Measurements from ENCODE around the gene CNOT3. TPM values are rescaled to one million over a fixed set of nuclear protein-coding genes. Genes with fewer than 3 reads are reported as not detected.
"Not testable (repeated sequence)": the region's sequence is repeated elsewhere in the genome, so short reads cannot be mapped to it uniquely, and the experiment has no call there.

The CNOT3 gene
- total RNA-seq = 69.1 TPM

DNA sequence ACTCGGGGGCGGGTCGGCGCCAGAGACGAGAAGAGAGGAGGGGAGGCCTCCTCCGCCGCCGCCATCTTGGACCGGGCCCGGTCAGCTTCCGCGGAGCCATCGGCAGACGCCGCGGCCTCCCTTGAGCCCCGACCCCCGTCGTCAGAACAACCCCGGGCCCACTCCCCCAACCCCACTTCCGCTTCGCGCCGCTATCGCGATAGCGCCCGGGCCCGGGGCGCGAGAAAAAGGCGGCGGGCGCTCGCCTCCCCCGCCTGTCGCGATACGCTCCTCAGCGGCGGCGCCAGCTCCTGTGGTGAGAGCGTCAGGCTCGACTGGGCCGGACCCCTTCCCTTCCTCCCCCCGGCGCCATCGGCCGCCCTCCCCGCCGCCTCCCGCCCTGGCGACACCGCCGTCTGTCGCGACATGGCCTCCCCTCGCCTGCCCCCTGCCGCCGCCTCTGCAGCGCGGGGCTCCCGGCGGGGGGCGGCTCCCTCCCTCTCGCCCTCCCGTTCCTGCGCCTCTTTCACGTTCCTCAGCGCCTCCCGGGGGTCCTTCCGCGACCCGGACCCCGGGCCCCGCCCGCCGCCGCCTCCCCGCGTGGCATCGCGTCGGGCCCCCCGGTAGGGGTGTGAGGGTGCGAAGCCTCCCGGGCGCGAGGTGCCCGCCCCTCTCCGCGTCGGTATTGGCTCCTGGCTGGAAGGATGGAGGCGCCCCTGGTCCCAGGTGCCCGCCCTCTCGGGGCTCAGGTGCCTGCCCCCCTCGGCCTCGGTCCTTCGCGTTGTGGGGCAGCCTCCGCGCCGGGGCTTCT lies at the start of gene CNOT3:
CNOT3 (plus strand) TSS at position 64 of the 790 bp plus-strand sequence. CDS start 5,217 bp downstream, outside the sequence.
- DNase-seq (ENCODE audit: low spot score in 2 of 2) = no peak
- no peaks in the 10 kb centered on the region for H3K9me3 ChIP-seq
- H3K36me3 ChIP-seq = peaks cover 2 to 10% of the 10 kb centered on the region in 2 donors
- peaks cover 0 to 15% of the 10 kb centered on the region in 2 donors for H3K4me1 ChIP-seq
- H3K27me3 ChIP-seq = no peaks in the 10 kb centered on the region
- TF ChIP-seq, protein P1, sequence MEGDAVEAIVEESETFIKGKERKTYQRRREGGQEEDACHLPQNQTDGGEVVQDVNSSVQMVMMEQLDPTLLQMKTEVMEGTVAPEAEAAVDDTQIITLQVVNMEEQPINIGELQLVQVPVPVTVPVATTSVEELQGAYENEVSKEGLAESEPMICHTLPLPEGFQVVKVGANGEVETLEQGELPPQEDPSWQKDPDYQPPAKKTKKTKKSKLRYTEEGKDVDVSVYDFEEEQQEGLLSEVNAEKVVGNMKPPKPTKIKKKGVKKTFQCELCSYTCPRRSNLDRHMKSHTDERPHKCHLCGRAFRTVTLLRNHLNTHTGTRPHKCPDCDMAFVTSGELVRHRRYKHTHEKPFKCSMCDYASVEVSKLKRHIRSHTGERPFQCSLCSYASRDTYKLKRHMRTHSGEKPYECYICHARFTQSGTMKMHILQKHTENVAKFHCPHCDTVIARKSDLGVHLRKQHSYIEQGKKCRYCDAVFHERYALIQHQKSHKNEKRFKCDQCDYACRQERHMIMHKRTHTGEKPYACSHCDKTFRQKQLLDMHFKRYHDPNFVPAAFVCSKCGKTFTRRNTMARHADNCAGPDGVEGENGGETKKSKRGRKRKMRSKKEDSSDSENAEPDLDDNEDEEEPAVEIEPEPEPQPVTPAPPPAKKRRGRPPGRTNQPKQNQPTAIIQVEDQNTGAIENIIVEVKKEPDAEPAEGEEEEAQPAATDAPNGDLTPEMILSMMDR (IDR thresholded peaks at IDR 0.05) = no peak
- intact Hi-C loops (cut with DNase I) = loop anchor here (1.0 kb wide), 7 partner anchors 21 to 326 kb away; partner anchors contain the start of genes LENG1, LENG8, MYADM and NDUFA3
- peak within 1 kb of the TSS; percentile 96 to 98 for H3K27ac ChIP-seq
- peak within 1 kb of the TSS; percentile 95 to 98 for H3K4me3 ChIP-seq

DNA sequence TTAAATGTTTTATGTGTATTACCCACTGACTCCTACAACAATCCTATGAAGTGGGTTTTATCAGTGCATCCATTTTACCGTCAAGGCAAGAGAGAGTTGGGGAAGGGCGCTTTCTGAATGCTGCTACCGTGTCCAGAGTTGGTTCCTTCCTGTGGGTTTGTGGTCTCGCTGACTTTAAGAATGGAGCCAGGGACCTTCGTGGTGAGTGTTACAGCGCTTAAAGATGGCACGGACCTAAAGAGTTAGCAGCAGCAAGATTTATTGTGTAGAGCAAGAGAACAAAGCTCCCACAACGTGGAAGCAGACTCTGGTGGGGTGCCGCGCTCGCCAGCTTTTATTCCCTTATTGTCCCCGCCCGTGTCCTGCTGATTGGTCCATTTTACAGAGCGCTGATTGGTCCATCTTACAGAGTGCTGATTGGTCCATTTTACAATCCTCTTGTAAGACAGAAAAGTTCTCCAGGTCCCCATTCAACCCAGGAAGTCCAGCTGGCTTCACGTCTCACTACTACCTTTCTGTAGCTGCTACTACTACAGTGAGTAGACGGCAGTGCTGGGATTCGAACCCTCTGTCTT lies 43.0 kb upstream of the CNOT3 start:
- TF ChIP-seq, protein P1 (IDR thresholded peaks at IDR 0.05) = no peak
- Histone ChIP-seq H3K9me3 (no peaks in the 10 kb centered on the region), H3K4me3 (no peak overlapping the region), H3K27me3 (peaks cover 10% of the 10 kb centered on the region), H3K27ac (no peak overlapping the region), H3K36me3 (no peaks in the 10 kb centered on the region), H3K4me1 (peaks cover 5 to 7% of the 10 kb centered on the region in 2 donors)
- DNase-seq (ENCODE audit: low spot score in 2 of 2) = no peak
- intact Hi-C loops (cut with DNase I) = no loop called here

DNA sequence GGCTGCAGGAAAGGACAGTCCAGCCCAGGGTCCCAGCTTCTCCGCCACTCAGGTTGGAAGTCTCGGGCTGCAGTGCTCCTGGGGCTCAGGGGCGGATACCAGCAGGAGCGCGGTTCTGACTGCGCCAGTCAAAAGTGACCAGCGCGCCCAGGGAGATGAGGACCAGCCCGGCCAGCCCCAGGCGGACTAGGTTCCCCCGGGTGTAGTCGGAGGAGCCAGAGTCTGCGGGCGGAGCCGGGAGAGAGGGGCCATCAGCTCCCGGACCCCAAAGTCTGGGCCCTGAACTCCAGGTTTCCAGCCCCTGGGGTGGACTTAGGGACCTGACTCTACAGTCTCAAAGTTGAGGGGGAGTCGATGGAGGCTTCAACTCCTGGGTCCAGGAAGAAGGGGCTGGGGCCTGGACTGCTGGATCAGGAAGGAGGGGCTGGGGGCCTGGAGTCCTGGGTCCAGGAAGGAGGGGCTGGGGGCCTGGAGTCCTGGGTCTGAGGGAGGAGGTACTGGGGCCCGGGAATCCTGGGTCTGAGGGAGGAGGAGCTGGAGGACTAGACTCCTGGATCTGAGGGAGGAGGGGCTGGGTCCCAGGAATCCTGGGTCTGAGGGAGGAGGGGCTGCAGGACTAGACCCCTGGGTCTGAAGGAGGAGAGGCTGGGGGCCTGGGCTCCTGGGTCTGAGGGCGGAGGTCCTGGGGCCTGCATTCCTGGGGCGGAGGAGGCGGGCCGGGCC lies 42.3 kb upstream of the CNOT3 start:
- Histone ChIP-seq H3K9me3 (no peaks in the 10 kb centered on the region), H3K27ac (no peak overlapping the region), H3K27me3 (peaks cover 10% of the 10 kb centered on the region), H3K4me1 (peaks cover 5 to 7% of the 10 kb centered on the region in 2 donors), H3K36me3 (no peaks in the 10 kb centered on the region), H3K4me3 (peak overlapping the region; percentile 40 to 61)
- no peak for DNase-seq (ENCODE audit: low spot score in 2 of 2)
- TF ChIP-seq, protein P1 (IDR thresholded peaks at IDR 0.05) = no peak
- intact Hi-C loops (cut with DNase I) = no loop called here

DNA sequence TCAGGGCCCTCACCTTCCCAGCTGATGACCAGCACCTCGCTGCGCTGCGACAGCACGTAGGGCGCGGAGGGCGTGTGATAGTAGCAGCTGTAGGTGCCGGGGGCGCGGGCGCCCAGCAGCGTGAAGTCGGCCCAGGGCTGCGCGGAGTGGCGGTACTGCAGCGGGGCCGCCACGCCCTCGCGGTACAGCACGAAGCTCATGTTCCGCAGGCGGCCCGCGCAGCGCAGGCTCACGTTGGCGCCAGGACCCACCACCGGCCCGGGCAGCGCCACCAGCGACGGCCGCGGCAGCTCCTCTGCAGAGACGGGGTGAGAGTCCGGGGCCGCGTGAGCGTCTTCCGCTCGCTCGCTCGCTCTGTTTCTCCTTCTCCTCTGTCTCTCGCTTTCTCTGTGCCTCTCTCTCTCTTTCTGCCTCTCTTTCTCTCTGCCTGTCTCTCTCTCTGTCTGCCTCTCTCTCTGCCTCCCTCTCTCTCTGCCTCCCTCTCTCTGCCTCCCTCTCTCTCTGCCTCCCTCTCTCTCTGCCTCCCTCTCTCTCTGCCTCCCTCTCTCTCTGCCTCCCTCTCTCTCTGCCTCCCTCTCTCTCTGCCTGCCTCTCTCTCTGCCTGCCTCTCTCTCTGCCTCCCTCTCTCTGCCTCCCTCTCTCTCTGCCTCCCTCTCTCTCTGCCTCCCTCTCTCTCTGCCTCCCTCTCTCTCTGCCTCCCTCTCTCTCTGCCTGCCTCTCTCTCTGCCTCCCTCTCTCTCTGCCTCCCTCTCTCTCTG lies 41.5 kb upstream of the CNOT3 start:
- H3K36me3 ChIP-seq; intact Hi-C loops (cut with DNase I); H3K9me3 ChIP-seq; DNase-seq (ENCODE audit: low spot score in 2 of 2); H3K27ac ChIP-seq; H3K4me1 ChIP-seq: not testable (repeated sequence)
- H3K4me3 ChIP-seq = peak overlapping the region; percentile 40 to 61
- H3K27me3 ChIP-seq = peaks cover 10% of the 10 kb centered on the region

DNA sequence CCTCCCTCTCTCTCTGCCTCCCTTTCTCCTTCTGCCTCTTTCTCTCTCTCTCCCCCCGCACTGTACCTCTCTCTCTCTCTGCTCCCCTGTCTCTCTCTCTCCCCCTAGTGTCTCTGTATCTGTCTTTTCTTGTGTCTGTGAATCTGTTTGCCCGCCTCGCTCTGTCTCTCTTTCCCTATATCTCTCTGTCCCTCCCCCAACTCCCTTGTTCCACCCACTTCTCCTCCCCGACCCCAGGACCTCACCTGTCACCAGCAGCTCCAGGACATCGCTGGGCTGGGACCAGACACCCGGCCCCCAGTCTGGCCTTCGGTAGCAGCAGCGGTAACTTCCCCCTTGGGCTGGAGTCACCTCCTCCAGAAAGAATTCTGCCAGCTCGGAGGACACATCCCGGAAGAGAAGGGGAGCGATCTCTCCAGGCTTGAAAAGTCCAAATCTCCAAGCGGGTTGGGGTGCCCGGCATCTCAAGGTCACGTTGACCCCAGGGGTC lies 40.9 kb upstream of the CNOT3 start:
- TF ChIP-seq, protein P1 (IDR thresholded peaks at IDR 0.05) = peak in 1 of 3 experiments; percentile 7
- H3K27me3 ChIP-seq = peaks cover 10% of the 10 kb centered on the region
- H3K27ac ChIP-seq = no peak overlapping the region
- H3K4me1 ChIP-seq = peaks cover 5 to 7% of the 10 kb centered on the region in 2 donors
- intact Hi-C loops (cut with DNase I) = no loop called here
- H3K4me3 ChIP-seq = peak overlapping the region; percentile 35 to 36
- H3K36me3 ChIP-seq = no peaks in the 10 kb centered on the region
- H3K9me3 ChIP-seq = no peaks in the 10 kb centered on the region
- DNase-seq (ENCODE audit: low spot score in 2 of 2) = no peak
